ENCODE measurements around the gene KRT9. TPM values are rescaled to one million over a fixed set of nuclear protein-coding genes. Genes with fewer than 3 reads are reported as not detected.
A peak's percentile ranks its signal among the peaks of the same experiment; 100 is the strongest.

KRT9 gene
- total RNA-seq, 3 donors from 2014 or later = 0.44 TPM; not detected in 2

- H3K4me1 ChIP-seq = peaks cover 0 to 6% of the 10 kb centered on the region in 2 donors
- peak overlapping the region in 2 of 3 donors; percentile 35 to 54 for H3K4me3 ChIP-seq
- H3K36me3 ChIP-seq = no peaks in the 10 kb centered on the region
- intact Hi-C loops (cut with DNase I; ENCODE audit: low total_unique reads) = no loop called here
- no peaks in the 10 kb centered on the region for H3K9me3 ChIP-seq
- no peaks in the 10 kb centered on the region for H3K27me3 ChIP-seq
- peak overlapping the region; percentile 89 to 92 for H3K27ac ChIP-seq
- DNase-seq (ENCODE audit: low spot score in 2 of 2) = no peak
- no peak for TF ChIP-seq POLR2AphosphoS5 (IDR thresholded peaks at IDR 0.05)
Observed at GRCh38 chr17:41520821-41521521, 50.9 kb downstream of the KRT9 start.

- peaks cover 0 to 6% of the 10 kb centered on the region in 2 donors for H3K4me1 ChIP-seq
- H3K36me3 ChIP-seq = no peaks in the 10 kb centered on the region
- peak overlapping the region in 2 of 3 donors; percentile 49 to 54 for H3K4me3 ChIP-seq
- TF ChIP-seq CTCF (IDR thresholded peaks at IDR 0.05) (no peak), POLR2A (IDR thresholded peaks at IDR 0.05) (no peak), POLR2AphosphoS5 (IDR thresholded peaks at IDR 0.05) (no peak)
- intact Hi-C loops (cut with DNase I; ENCODE audit: low total_unique reads) = no loop called here
- H3K9me3 ChIP-seq = no peaks in the 10 kb centered on the region
- H3K27ac ChIP-seq = peak overlapping the region; percentile 89 to 92
- H3K27me3 ChIP-seq = no peaks in the 10 kb centered on the region
- DNase-seq (ENCODE audit: low spot score in 2 of 2) = no peak
Observed at GRCh38 chr17:41519501-41520224, 52.2 kb downstream of the KRT9 start.

- H3K27ac ChIP-seq = peak within 1 kb of the TSS; percentile 89 to 92
- intact Hi-C loops (cut with DNase I; ENCODE audit: low total_unique reads) = no loop called here
Observed at GRCh38 chr17:41518789-41519449, 52.9 kb downstream of the KRT9 start, which contains the start of gene KRT15. KRT15 (minus strand) TSS chr17:41518890; CDS start chr17:41518827, 63 bp downstream.

GRCh38 chr17:41518031-41518430 lies 53.8 kb downstream of the KRT9 start:
- peaks cover 0 to 6% of the 10 kb centered on the region in 2 donors for H3K4me1 ChIP-seq
- H3K27ac ChIP-seq = peak overlapping the region; percentile 63 to 89
- H3K27me3 ChIP-seq = no peaks in the 10 kb centered on the region
- H3K36me3 ChIP-seq = no peaks in the 10 kb centered on the region
- DNase-seq (ENCODE audit: low spot score in 2 of 2) = no peak
- peak overlapping the region in 2 of 3 donors; percentile 54 to 60 for H3K4me3 ChIP-seq
- no peaks in the 10 kb centered on the region for H3K9me3 ChIP-seq
- intact Hi-C loops (cut with DNase I; ENCODE audit: low total_unique reads) = no loop called here
- TF ChIP-seq POLR2AphosphoS5 (IDR thresholded peaks at IDR 0.05) (no peak), CTCF (IDR thresholded peaks at IDR 0.05) (no peak), POLR2A (IDR thresholded peaks at IDR 0.05) (no peak)

More at GRCh38 chr17:41518789-41519449, 52.9 kb downstream of the KRT9 start, which contains the start of gene KRT15:
- no peaks in the 10 kb centered on the region for H3K27me3 ChIP-seq
- TF ChIP-seq POLR2A (IDR thresholded peaks at IDR 0.05) (peak; percentile 30), CTCF (IDR thresholded peaks at IDR 0.05) (no peak), POLR2AphosphoS5 (IDR thresholded peaks at IDR 0.05) (peak in 2 of 3 donors; percentile 25 to 49)
- DNase-seq (ENCODE audit: low spot score in 2 of 2) = peak in 1 of 2 donors; percentile 65
- peaks cover 0 to 6% of the 10 kb centered on the region in 2 donors for H3K4me1 ChIP-seq
- no peaks in the 10 kb centered on the region for H3K36me3 ChIP-seq
- H3K9me3 ChIP-seq = no peaks in the 10 kb centered on the region
- peak within 1 kb of the TSS in 2 of 3 donors; percentile 54 to 60 for H3K4me3 ChIP-seq

- H3K27ac ChIP-seq = peak overlapping the region; percentile 68 to 89
- H3K4me1 ChIP-seq = peaks cover 0 to 6% of the 10 kb centered on the region in 2 donors
- no peak for DNase-seq (ENCODE audit: low spot score in 2 of 2)
- H3K27me3 ChIP-seq = no peaks in the 10 kb centered on the region
- intact Hi-C loops (cut with DNase I; ENCODE audit: low total_unique reads) = no loop called here
- TF ChIP-seq CTCF (IDR thresholded peaks at IDR 0.05) (no peak), POLR2AphosphoS5 (IDR thresholded peaks at IDR 0.05) (peak in 1 of 3 donors; percentile 3), POLR2A (IDR thresholded peaks at IDR 0.05) (no peak)
- peak overlapping the region in 2 of 3 donors; percentile 54 to 60 for H3K4me3 ChIP-seq
- H3K9me3 ChIP-seq = no peaks in the 10 kb centered on the region
- H3K36me3 ChIP-seq = no peaks in the 10 kb centered on the region
Observed at GRCh38 chr17:41516830-41517283, 55.0 kb downstream of the KRT9 start.
